Testis (tissue), 3 donors: ENCODE results near the gene SYNGR3. TPM values are rescaled to one million over a fixed set of nuclear protein-coding genes. Genes with fewer than 3 reads are reported as not detected.
A peak's percentile ranks its signal among the peaks of the same experiment; 100 is the strongest.

Experiments
- DNase-seq: peaks from one replicate; pipeline ENCODE4 v3.0.0-alpha.2; 2019
- H3K27ac ChIP-seq, 2 donors: fragments of 200-600 bp; sonication (generic); one replicate each; pipeline ENCODE4 v1.5.1; 2019
- H3K27me3 ChIP-seq: fragments of 200-600 bp; sonication (generic); one replicate; pipeline ENCODE4 v1.5.1; 2019
- H3K36me3 ChIP-seq: fragments of 200-600 bp; sonication (generic); one replicate; pipeline ENCODE4 v1.5.1; 2017; ENCODE audit warnings: low read depth; ENCODE audit errors: missing control alignments
- H3K4me1 ChIP-seq: fragments of 200-600 bp; sonication (generic); one replicate; pipeline ENCODE4 v1.5.1; 2019
- H3K4me3 ChIP-seq, 2 donors: fragments of 200-600 bp; sonication (generic); one replicate each; pipeline ENCODE4 v1.5.1; 2017 to 2019
- H3K9me3 ChIP-seq: fragments of 200-600 bp; sonication (generic); one replicate; pipeline ENCODE4 v1.5.1; 2017
- CTCF ChIP-seq, 3 experiments: fragments of 450-650 bp in 2 of 3; fragments of 200-600 bp in 1 of 3; sonication (generic) in 1 of 3; IDR thresholded peaks; one replicate each; pipeline ENCODE4 v1.5.1; 2016 to 2019; ENCODE audit warnings: antibody characterized with exemption in 3 of 3, mild to moderate bottlenecking in 2 of 3, moderate library complexity in 1 of 3
- POLR2A ChIP-seq: fragments of 450-650 bp; IDR thresholded peaks from one replicate; pipeline ENCODE4 v1.6.1; 2017; ENCODE audit warnings: antibody characterized with exemption, mild to moderate bottlenecking, moderate library complexity
- WGBS, 2 donors: methylation state at CpG; one replicate each; pipeline ENCODE4 v1.1.5; 2018; 5-methylcytosine and 5-hydroxymethylcytosine counted together
- intact Hi-C: fragments of 100-400 bp; cut with DNase I; formaldehyde crosslinking; loops from one replicate; pipeline ENCODE4 v1.15.1; 2023; ENCODE audit warnings: low total_unique reads
- polyA plus RNA-seq: library from polyadenylated mRNA; stranded (reverse); fragments of 350-450 nt; fragmentation: Illumina TruSeq; extraction: RNeasy Lipid Tissue Mini Kit (QIAGEN cat#74804); gene quantifications from one replicate; pipeline ENCODE4 v1.2.3, GENCODE V29; 2014; ENCODE audit warnings: low read depth, low replicate concordance; ENCODE audit not compliant: insufficient read depth
- total RNA-seq, 2 donors: library from RNA; depleted of rRNA; stranded (reverse); fragments of >200 nt; gene quantifications; one replicate each; pipeline ENCODE4 v1.2.3, GENCODE V29; 2016

Gene SYNGR3
- total and polyA plus RNA-seq, 3 donors from 2014 or later = 10.0 to 33.5 (median 20.9) TPM

- H3K36me3 ChIP-seq = no peaks in the 10 kb centered on the region
- DNase-seq = no peak
- H3K27ac ChIP-seq = no peak overlapping the region
- H3K4me1 ChIP-seq = peaks cover 12% of the 10 kb centered on the region
- no peaks in the 10 kb centered on the region for H3K9me3 ChIP-seq
- 83 to 89% methylated on average over 13 to 15 of the region's 15 CpGs for WGBS, 2 donors
- H3K4me3 ChIP-seq = no peak overlapping the region
- H3K27me3 ChIP-seq = no peaks in the 10 kb centered on the region
- intact Hi-C loops = no loop called here
- TF ChIP-seq POLR2A (no peak), CTCF (IDR thresholded peaks at IDR 0.05) (no peak)
Measured at GRCh38 chr16:2013527-2013926, 23.8 kb downstream of the SYNGR3 start.

- H3K9me3 ChIP-seq = no peaks in the 10 kb centered on the region
- WGBS, 2 donors = 93% methylated on average over 20 to 24 of the region's 24 CpGs
- H3K27ac ChIP-seq = no peak overlapping the region
- DNase-seq = no peak
- H3K27me3 ChIP-seq = no peaks in the 10 kb centered on the region
- H3K36me3 ChIP-seq = no peaks in the 10 kb centered on the region
- no peak for TF ChIP-seq CTCF (IDR thresholded peaks at IDR 0.05)
- TF ChIP-seq POLR2A = no peak
- H3K4me1 ChIP-seq = peaks cover 6% of the 10 kb centered on the region
- no peak overlapping the region for H3K4me3 ChIP-seq
- intact Hi-C loops = no loop called here
Measured at GRCh38 chr16:2015117-2015946, 25.6 kb downstream of the SYNGR3 start.

- H3K4me1 ChIP-seq = peaks cover 6% of the 10 kb centered on the region
- no peaks in the 10 kb centered on the region for H3K36me3 ChIP-seq
- no peak overlapping the region for H3K4me3 ChIP-seq
- no peak for DNase-seq
- H3K9me3 ChIP-seq = no peaks in the 10 kb centered on the region
- H3K27me3 ChIP-seq = no peaks in the 10 kb centered on the region
- H3K27ac ChIP-seq = no peak overlapping the region
- intact Hi-C loops = no loop called here
- TF ChIP-seq CTCF (IDR thresholded peaks at IDR 0.05) = no peak
- TF ChIP-seq POLR2A = no peak
- 84 to 87% methylated on average over 7 of the region's 7 CpGs for WGBS, 2 donors
Measured at GRCh38 chr16:2015947-2016208, 26.1 kb downstream of the SYNGR3 start.

- Histone ChIP-seq H3K9me3 (no peaks in the 10 kb centered on the region), H3K27ac (no peak overlapping the region), H3K4me1 (peaks cover 6% of the 10 kb centered on the region), H3K27me3 (no peaks in the 10 kb centered on the region), H3K4me3 (no peak overlapping the region), H3K36me3 (no peaks in the 10 kb centered on the region)
- WGBS, 2 donors = 47 to 56% methylated on average over 7 to 13 of the region's 13 CpGs
- DNase-seq = no peak
- intact Hi-C loops = no loop called here
- no peak for TF ChIP-seq POLR2A
- TF ChIP-seq CTCF (IDR thresholded peaks at IDR 0.05) = peak in 1 of 3 experiments; percentile 15
Measured at GRCh38 chr16:2016407-2016922, 26.7 kb downstream of the SYNGR3 start.

GRCh38 chr16:2019518-2019920 lies 29.7 kb downstream of the SYNGR3 start, which contains the start of gene NPW:
NPW (plus strand) TSS chr16:2019785.
- TF ChIP-seq POLR2A (no peak), CTCF (IDR thresholded peaks at IDR 0.05) (no peak)
- 3 to 5% methylated on average over 20 to 22 of the region's 33 CpGs for whole genome bisulfite sequencing, 2 donors
- Histone ChIP-seq H3K27ac (no peak within 1 kb of the TSS), H3K9me3 (no peaks in the 10 kb centered on the region), H3K4me3 (peak within 1 kb of the TSS in 1 of 2 donors; percentile 34), H3K4me1 (peaks cover 21% of the 10 kb centered on the region), H3K27me3 (no peaks in the 10 kb centered on the region), H3K36me3 (no peaks in the 10 kb centered on the region)
- intact Hi-C loops = no loop called here
- DNase-seq = no peak
